ENCODE measurements around the gene PIP4K2A.

- TF ChIP-seq CTCF (IDR thresholded peaks at IDR 0.05) (no peak), POLR2A (IDR thresholded peaks at IDR 0.05) (no peak)
These were observed 2.6 kb upstream of the PIP4K2A start for GRCh38 chr10:22716943-22717342.
